Panc1 (cell line): ENCODE data around the gene ICE2. TPM values are rescaled to one million over a fixed set of nuclear protein-coding genes. Genes with fewer than 3 reads are reported as not detected.

Experiments used
- ATAC-seq: fragments of 200-7000 bp; cut with Tn5 transposase; 2 replicates; pipeline ENCODE4 v1.9.1; 2020; ENCODE audit warnings: mild to moderate bottlenecking, moderate library complexity
- BruUV-seq: library from RNA; stranded (reverse); fragments of 400-500 nt; replicated peaks from 2 replicates; lab custom pipeline; 2021; lab: Mats Ljungman, UMichigan
- CTCF ChIA-PET: fragments of 300-600 bp; sonication (Branson Sonifier 250); formaldehyde crosslinking; loops from one replicate; lab custom pipeline; 2022; ENCODE audit warnings: antibody characterized with exemption; lab: Charles Lee
- POLR2A ChIA-PET: fragments of 300-600 bp; sonication (Branson Sonifier 250); formaldehyde crosslinking; loops from one replicate; lab custom pipeline; 2022; ENCODE audit warnings: antibody characterized with exemption; lab: Charles Lee
- DNase-seq: peaks from one replicate; pipeline ENCODE4 v3.0.0-alpha.2; 2010; ENCODE audit warnings: low read depth, low spot score
- H3K27ac ChIP-seq: 2 replicates; pipeline ENCODE4 v1.5.1; 2011; ENCODE audit warnings: mild to moderate bottlenecking, low read length, inconsistent platforms
- H3K27me3 ChIP-seq: fragments of 200-500 bp; sonication (Bioruptor generic); 2 replicates; pipeline ENCODE4 v1.6.0; 2014; ENCODE audit warnings: low read length, inconsistent platforms; ENCODE audit not compliant: control insufficient read depth, insufficient read depth
- H3K36me3 ChIP-seq: fragments of 200-500 bp; sonication (Bioruptor generic); 2 replicates; pipeline ENCODE4 v1.5.1; 2014; ENCODE audit warnings: inconsistent platforms, mild to moderate bottlenecking, low read length, moderate library complexity; ENCODE audit not compliant: control insufficient read depth, insufficient read depth
- H3K4me1 ChIP-seq: 2 replicates; pipeline ENCODE4 v1.5.1; 2011; ENCODE audit warnings: inconsistent platforms, mild to moderate bottlenecking, low read length, moderate library complexity; ENCODE audit not compliant: control insufficient read depth, insufficient read depth
- H3K4me3 ChIP-seq, 2 experiments: 2 replicates each; pipeline ENCODE4 v1.5.1; 2011 to 2012; ENCODE audit warnings: low read depth in 2 of 2, low read length in 2 of 2, mild to moderate bottlenecking in 2 of 2, inconsistent platforms in 1 of 2, moderate library complexity in 1 of 2
- H3K9me3 ChIP-seq: fragments of 200-500 bp; sonication (Bioruptor generic); 2 replicates; pipeline ENCODE4 v1.5.1; 2014; ENCODE audit warnings: low read depth, mild to moderate bottlenecking, inconsistent platforms, low read length, moderate library complexity; ENCODE audit not compliant: control insufficient read depth, insufficient read depth
- CTCF ChIP-seq: fragments of 450-650 bp; IDR thresholded peaks from 2 replicates; pipeline ENCODE4 v1.5.1; 2017; ENCODE audit warnings: mild to moderate bottlenecking
- POLR2AphosphoS5 ChIP-seq: IDR thresholded peaks from 2 replicates; pipeline ENCODE4 v1.6.1; 2012; ENCODE audit warnings: mild to moderate bottlenecking, low read depth, low read length, moderate library complexity
- SIN3A ChIP-seq: IDR thresholded peaks from 2 replicates; pipeline ENCODE4 v1.6.1; 2012; ENCODE audit warnings: low read depth, mild to moderate bottlenecking, low read length, moderate library complexity, borderline replicate concordance; ENCODE audit not compliant: insufficient read depth
- TCF7L2 ChIP-seq: IDR thresholded peaks from 2 replicates; pipeline ENCODE4 v1.6.1; 2011; ENCODE audit warnings: mild to moderate bottlenecking, low read depth, low read length, inconsistent platforms
- in situ Hi-C: cut with HindIII; loops from 2 replicates; pipeline ENCODE4 v1.10.0; 2016; ENCODE audit warnings: low sequenced_read_pairs, low pct_unique_long_range_greater_than_20kb
- intact Hi-C: fragments of 100-400 bp; cut with micrococcal nuclease; formaldehyde crosslinking; loops from one replicate; pipeline ENCODE4 v1.10.0; 2022; ENCODE audit not compliant: unreplicated experiment
- total RNA-seq: library from RNA; stranded (reverse); gene quantifications from one replicate; pipeline ENCODE4 v1.2.1, GENCODE V29; 2021; ENCODE audit not compliant: unreplicated experiment
- TF ChIP-seq, protein P1 (sequence below), 2 experiments: IDR thresholded peaks; 2 replicates each; pipeline ENCODE4 v1.6.1; 2011 to 2012; ENCODE audit warnings: low read depth in 2 of 2, control low read depth in 1 of 2, low read length in 1 of 2, mild to moderate bottlenecking in 1 of 2, moderate library complexity in 1 of 2; ENCODE audit not compliant: insufficient read depth in 1 of 2

ICE2 gene
- total RNA-seq, 1 experiment from 2014 or later: 66.2 TPM

- TF ChIP-seq, protein P1, sequence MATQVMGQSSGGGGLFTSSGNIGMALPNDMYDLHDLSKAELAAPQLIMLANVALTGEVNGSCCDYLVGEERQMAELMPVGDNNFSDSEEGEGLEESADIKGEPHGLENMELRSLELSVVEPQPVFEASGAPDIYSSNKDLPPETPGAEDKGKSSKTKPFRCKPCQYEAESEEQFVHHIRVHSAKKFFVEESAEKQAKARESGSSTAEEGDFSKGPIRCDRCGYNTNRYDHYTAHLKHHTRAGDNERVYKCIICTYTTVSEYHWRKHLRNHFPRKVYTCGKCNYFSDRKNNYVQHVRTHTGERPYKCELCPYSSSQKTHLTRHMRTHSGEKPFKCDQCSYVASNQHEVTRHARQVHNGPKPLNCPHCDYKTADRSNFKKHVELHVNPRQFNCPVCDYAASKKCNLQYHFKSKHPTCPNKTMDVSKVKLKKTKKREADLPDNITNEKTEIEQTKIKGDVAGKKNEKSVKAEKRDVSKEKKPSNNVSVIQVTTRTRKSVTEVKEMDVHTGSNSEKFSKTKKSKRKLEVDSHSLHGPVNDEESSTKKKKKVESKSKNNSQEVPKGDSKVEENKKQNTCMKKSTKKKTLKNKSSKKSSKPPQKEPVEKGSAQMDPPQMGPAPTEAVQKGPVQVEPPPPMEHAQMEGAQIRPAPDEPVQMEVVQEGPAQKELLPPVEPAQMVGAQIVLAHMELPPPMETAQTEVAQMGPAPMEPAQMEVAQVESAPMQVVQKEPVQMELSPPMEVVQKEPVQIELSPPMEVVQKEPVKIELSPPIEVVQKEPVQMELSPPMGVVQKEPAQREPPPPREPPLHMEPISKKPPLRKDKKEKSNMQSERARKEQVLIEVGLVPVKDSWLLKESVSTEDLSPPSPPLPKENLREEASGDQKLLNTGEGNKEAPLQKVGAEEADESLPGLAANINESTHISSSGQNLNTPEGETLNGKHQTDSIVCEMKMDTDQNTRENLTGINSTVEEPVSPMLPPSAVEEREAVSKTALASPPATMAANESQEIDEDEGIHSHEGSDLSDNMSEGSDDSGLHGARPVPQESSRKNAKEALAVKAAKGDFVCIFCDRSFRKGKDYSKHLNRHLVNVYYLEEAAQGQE (IDR thresholded peaks at IDR 0.05; ENCODE audit: insufficient read depth in 1 of 2, low read depth in 2 of 2, low read length in 1 of 2): no peak
- no peak for TF ChIP-seq SIN3A
- no peak for TF ChIP-seq TCF7L2
- no peak for TF ChIP-seq POLR2AphosphoS5
- Histone ChIP-seq H3K27ac (no peak overlapping the region), H3K4me3 (no peak overlapping the region), H3K36me3 (peaks cover 14% of the 10 kb centered on the region; the same call in 1 of the 2 replicates), H3K27me3 (no peaks in the 10 kb centered on the region), H3K9me3 (no peaks in the 10 kb centered on the region), H3K4me1 (no peaks in the 10 kb centered on the region)
- in situ Hi-C loops: no loop called here
- intact Hi-C loops: no loop called here
- POLR2A ChIA-PET: interaction anchor here (1.1 kb wide), 1 partner anchor 24 kb away, joined by 3 read pairs; no protein-coding TSS in a partner anchor
- DNase-seq: no peak
- BruUV-seq: no TSS peak
- CTCF ChIA-PET: no interaction called here
- no peak for ATAC-seq
Observed at GRCh38 chr15:60424006-60424405, 54.9 kb downstream of the ICE2 start.

DNA sequence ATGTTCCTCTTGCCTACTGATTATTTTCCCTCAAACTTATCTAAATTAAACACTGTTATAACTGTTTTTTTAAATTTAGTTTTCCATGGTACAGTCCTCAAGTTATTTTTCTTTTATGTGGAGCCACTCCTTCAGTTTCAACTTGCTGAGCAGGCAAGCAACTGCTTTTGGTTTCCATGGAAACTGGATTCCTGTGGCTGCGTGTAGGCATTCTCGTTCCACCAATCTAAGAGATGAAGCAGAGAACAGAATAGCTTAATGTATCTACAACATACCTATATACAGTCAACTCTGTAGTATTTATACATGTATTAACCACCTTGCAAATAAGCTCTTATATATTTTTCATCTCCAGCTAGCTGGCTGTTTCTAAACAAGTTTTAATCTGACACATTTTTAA lies 55.4 kb downstream of the ICE2 start:
- POLR2A ChIA-PET: interaction anchor here (0.6 to 1.1 kb wide), 2 partner anchors 22 to 23 kb away, joined by 3 to 4 read pairs; no protein-coding TSS in a partner anchor
- Histone ChIP-seq H3K9me3 (no peaks in the 10 kb centered on the region), H3K36me3 (peaks cover 11% of the 10 kb centered on the region; the same call in 1 of the 2 replicates), H3K27me3 (no peaks in the 10 kb centered on the region), H3K4me1 (no peaks in the 10 kb centered on the region), H3K4me3 (no peak overlapping the region), H3K27ac (no peak overlapping the region)
- ATAC-seq (0 out of 2 replicates have a peak, but pooled peaks have one; percentile 58), DNase-seq (no peak)
- in situ Hi-C loops: no loop called here
- intact Hi-C loops: no loop called here
- CTCF ChIA-PET: no interaction called here
- no peak for TF ChIP-seq SIN3A
- no peak for TF ChIP-seq POLR2AphosphoS5
- no peak for TF ChIP-seq TCF7L2
- TF ChIP-seq CTCF: no peak
- TF ChIP-seq, protein P1 (IDR thresholded peaks at IDR 0.05; ENCODE audit: insufficient read depth in 1 of 2, low read depth in 2 of 2, low read length in 1 of 2): no peak
- BruUV-seq: no TSS peak
